Measurements from ENCODE around the gene DDX5. TPM values are rescaled to one million over a fixed set of nuclear protein-coding genes. Genes with fewer than 3 reads are reported as not detected.
"Not testable (repeated sequence)": the region's sequence is repeated elsewhere in the genome, so short reads cannot be mapped to it uniquely, and the experiment has no call there.

Gene DDX5
- total and polyA plus RNA-seq, 7 experiments from 2014 or later: 781 to 2,704 (median 1,624) TPM

DNA sequence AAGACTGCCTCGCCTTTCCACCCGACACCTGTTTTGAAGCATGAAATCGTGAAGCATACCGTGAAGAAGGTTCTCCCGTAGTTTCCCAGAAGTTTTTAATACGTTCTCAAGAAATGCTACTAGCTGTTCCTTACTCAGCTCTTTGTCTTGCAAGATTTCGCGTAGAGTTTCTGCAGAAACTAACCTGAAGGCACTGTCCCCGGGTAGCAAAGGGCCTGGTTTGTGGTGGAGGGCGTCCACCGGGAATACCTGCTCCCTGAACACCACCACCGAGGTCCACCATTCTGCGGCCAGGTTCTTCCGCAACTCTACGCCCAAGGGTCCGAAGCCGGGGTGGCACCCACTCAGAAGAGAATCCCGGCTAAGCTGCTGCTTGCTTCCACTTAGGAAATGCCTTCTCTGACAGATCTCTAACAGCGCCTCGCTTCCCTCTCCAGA, 9.7 kb downstream of the DDX5 start:
- Histone ChIP-seq H3K36me3 (ENCODE audit: control insufficient read depth in 2 of 3, insufficient read depth in 3 of 3, low read length in 3 of 3) (peaks cover 19 to 41% (median 27%) of the 10 kb centered on the region in 3 experiments), H3K4me3 (ENCODE audit: low read length) (peak overlapping the region; percentile 69), H3K27me3 (ENCODE audit: control insufficient read depth in 2 of 2, insufficient read depth in 2 of 2, low read length in 2 of 2) (no peaks in the 10 kb centered on the region), H3K4me1 (ENCODE audit: control insufficient read depth in 2 of 2, insufficient read depth in 2 of 2, low read length in 2 of 2) (peaks cover 23 to 29% of the 10 kb centered on the region in 2 donors), H3K9me3 (ENCODE audit: control insufficient read depth in 2 of 3, low read length in 3 of 3) (no peaks in the 10 kb centered on the region), H3K27ac (ENCODE audit: low read depth, low read length) (peak overlapping the region; percentile 83)
- no peaks in the 10 kb centered on the region for H3K27me3 Mint-ChIP-seq
- peak in 1 of 9 donors; percentile 15 for DNase-seq
- intact Hi-C loops (cut with micrococcal nuclease): loop anchor here (2.0 kb wide), 5 partner anchors 152 to 794 kb away; partner anchors contain the start of gene TEX2 (in 1 of the 2)
- ChIA-PET CTCF (interaction anchor here (1.0 to 6.5 kb wide), 4 partner anchors 10 to 177 kb away, joined by 3 to 47 read pairs (median 17); partner anchors contain the start of genes CEP95 and DDX5), POLR2A (interaction anchor here (0.9 to 5.7 kb wide), 14 partner anchors 9 to 795 kb away, joined by 3 to 224 read pairs (median 5); partner anchors contain the start of genes CEP95 and DDX5)
- H3K4me1 Mint-ChIP-seq: peaks cover 43 to 83% (median 72%) of the 10 kb centered on the region in 7 donors
- H3K9me3 Mint-ChIP-seq: peaks cover 0 to 37% (median 0%) of the 10 kb centered on the region in 11 donors
- no peak for ATAC-seq
- H3K4me3 Mint-ChIP-seq: peak overlapping the region; percentile 96 to 100 (median 99)
- H3K27ac Mint-ChIP-seq: peak overlapping the region; percentile 91 to 100 (median 97)
- H3K36me3 Mint-ChIP-seq: peaks cover 7 to 35% (median 26%) of the 10 kb centered on the region in 5 donors

DNA sequence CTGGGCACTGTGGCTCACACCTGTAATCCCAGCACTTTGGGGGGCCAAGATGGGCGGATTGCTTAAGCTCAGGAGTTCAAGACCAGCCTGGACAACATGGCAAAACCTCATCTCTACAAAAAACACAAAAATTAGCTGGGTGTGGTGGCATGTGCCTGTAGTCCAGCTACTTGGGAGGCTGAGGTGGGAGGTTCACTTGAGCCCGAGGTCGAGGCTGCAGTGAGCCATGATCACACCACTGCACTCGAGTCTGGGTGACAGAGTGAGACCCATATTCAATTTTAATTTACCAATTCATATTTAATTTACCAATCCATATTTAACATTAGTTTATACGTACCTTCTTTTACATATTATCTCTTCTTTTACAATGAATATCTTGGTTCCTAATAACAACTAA, 10.8 kb downstream of the DDX5 start:
- H3K9me3 ChIP-seq (ENCODE audit: control insufficient read depth in 2 of 3, low read length in 3 of 3); H3K27ac ChIP-seq (ENCODE audit: low read depth, low read length); intact Hi-C loops (cut with micrococcal nuclease); DNase-seq; H3K27me3 Mint-ChIP-seq; ATAC-seq; H3K27me3 ChIP-seq (ENCODE audit: control insufficient read depth in 2 of 2, insufficient read depth in 2 of 2, low read length in 2 of 2); H3K4me3 ChIP-seq (ENCODE audit: low read length): not testable (repeated sequence)
- Mint-ChIP-seq H3K9me3 (peaks cover 0 to 34% (median 0%) of the 10 kb centered on the region in 11 donors), H3K4me1 (peaks cover 40 to 76% (median 65%) of the 10 kb centered on the region in 7 donors), H3K4me3 (peak overlapping the region; percentile 76 to 100 (median 99)), H3K27ac (peak overlapping the region in 1 of 9 donors; percentile 49), H3K36me3 (peaks cover 9 to 34% (median 24%) of the 10 kb centered on the region in 5 donors)
- Histone ChIP-seq H3K4me1 (ENCODE audit: control insufficient read depth in 2 of 2, insufficient read depth in 2 of 2, low read length in 2 of 2) (peaks cover 23% of the 10 kb centered on the region in 2 donors), H3K36me3 (ENCODE audit: control insufficient read depth in 2 of 3, insufficient read depth in 3 of 3, low read length in 3 of 3) (peaks cover 14 to 33% (median 23%) of the 10 kb centered on the region in 3 experiments)
- ChIA-PET POLR2A (interaction anchor here (0.6 to 5.7 kb wide), 3 partner anchors 10 to 255 kb away, joined by 3 to 224 read pairs (median 32); partner anchors contain the start of genes CEP95 and DDX5), CTCF (interaction anchor here (0.7 to 6.5 kb wide), 3 partner anchors 11 to 75 kb away, joined by 3 to 47 read pairs (median 30); partner anchors contain the start of genes CEP95 and DDX5)

DNA sequence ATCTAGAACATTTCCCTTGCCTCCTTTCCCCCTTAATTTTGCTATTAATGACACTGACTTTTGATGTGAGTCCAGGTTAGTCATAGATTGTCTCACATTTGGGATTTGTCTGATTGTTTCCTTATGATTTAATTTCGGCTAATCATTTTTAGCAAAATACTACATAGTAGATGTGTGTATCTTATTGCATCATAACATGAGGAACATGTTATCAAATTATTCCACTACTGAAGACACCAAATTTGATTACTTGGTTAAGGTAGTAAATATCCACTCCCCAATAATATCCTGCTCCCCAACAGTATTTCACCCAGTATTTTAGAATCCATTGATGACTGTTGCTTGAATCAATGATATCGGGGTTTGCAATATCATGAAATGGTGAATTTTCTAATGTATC, 12.0 kb downstream of the DDX5 start:
- Mint-ChIP-seq H3K4me3 (peak overlapping the region in 9 of 10 donors; percentile 0 to 99 (median 76)), H3K4me1 (peaks cover 39 to 67% (median 55%) of the 10 kb centered on the region in 7 donors), H3K27ac (peak overlapping the region in 5 of 9 donors; percentile 3 to 72 (median 36)), H3K9me3 (peaks cover 0 to 26% (median 0%) of the 10 kb centered on the region in 11 donors), H3K36me3 (peaks cover 12 to 26% (median 20%) of the 10 kb centered on the region in 5 donors), H3K27me3 (no peaks in the 10 kb centered on the region)
- Histone ChIP-seq H3K4me1 (ENCODE audit: control insufficient read depth in 2 of 2, insufficient read depth in 2 of 2, low read length in 2 of 2) (peaks cover 18 to 23% of the 10 kb centered on the region in 2 donors), H3K36me3 (ENCODE audit: control insufficient read depth in 2 of 3, insufficient read depth in 3 of 3, low read length in 3 of 3) (peaks cover 12 to 32% (median 14%) of the 10 kb centered on the region in 3 experiments), H3K27me3 (ENCODE audit: control insufficient read depth in 2 of 2, insufficient read depth in 2 of 2, low read length in 2 of 2) (no peaks in the 10 kb centered on the region), H3K9me3 (ENCODE audit: control insufficient read depth in 2 of 3, low read length in 3 of 3) (no peaks in the 10 kb centered on the region), H3K27ac (ENCODE audit: low read depth, low read length) (no peak overlapping the region), H3K4me3 (ENCODE audit: low read length) (no peak overlapping the region)
- ChIA-PET POLR2A (interaction anchor here (0.6 to 5.7 kb wide), 2 partner anchors 11 to 289 kb away, joined by 3 to 224 read pairs; partner anchors contain the start of genes CEP95 and DDX5), CTCF (no interaction called here)
- ATAC-seq (no peak), DNase-seq (no peak)
- intact Hi-C loops (cut with micrococcal nuclease): loop anchor here (5.0 kb wide), 2 partner anchors 172 to 187 kb away; no protein-coding TSS in a partner anchor

DNA sequence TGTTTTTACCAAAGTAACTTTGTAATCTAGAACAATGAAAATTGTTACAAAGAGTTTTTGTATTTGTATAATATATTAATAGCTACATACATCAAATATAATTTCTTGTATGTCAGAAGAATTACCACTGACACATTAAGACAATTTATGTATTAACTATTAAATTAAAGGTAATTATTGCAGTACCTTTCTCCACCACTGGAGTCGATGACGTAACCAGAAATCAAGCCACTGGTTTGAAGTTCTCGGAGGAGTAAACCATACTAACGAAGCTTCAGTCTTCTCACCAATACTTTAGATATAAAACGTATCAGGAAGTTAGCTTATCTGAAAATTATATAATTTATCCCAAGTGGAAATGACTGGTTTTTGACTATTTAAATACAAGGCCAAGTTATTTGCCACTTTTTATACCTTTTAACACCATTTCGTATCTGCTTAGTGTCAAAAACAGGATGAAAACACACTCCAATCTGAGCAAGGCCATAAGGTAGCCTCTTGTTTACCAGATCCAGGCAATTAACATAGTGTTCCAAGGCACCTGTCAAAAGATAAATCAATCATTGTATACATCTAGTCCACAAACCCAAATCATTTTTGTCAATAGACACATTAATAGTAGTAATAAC, 13.5 kb downstream of the DDX5 start:
- Histone ChIP-seq H3K4me3 (ENCODE audit: low read length) (no peak overlapping the region), H3K27ac (ENCODE audit: low read depth, low read length) (no peak overlapping the region), H3K27me3 (ENCODE audit: control insufficient read depth in 2 of 2, insufficient read depth in 2 of 2, low read length in 2 of 2) (no peaks in the 10 kb centered on the region), H3K9me3 (ENCODE audit: control insufficient read depth in 2 of 3, low read length in 3 of 3) (no peaks in the 10 kb centered on the region), H3K4me1 (ENCODE audit: control insufficient read depth in 2 of 2, insufficient read depth in 2 of 2, low read length in 2 of 2) (peaks cover 16 to 20% of the 10 kb centered on the region in 2 donors), H3K36me3 (ENCODE audit: control insufficient read depth in 2 of 3, insufficient read depth in 3 of 3, low read length in 3 of 3) (peaks cover 7 to 25% (median 9%) of the 10 kb centered on the region in 3 experiments)
- Mint-ChIP-seq H3K36me3 (peaks cover 8 to 26% (median 24%) of the 10 kb centered on the region in 5 donors), H3K27ac (peak overlapping the region in 4 of 9 donors; percentile 45 to 69 (median 60)), H3K9me3 (peaks cover 0 to 17% (median 0%) of the 10 kb centered on the region in 11 donors), H3K4me1 (peaks cover 31 to 53% (median 41%) of the 10 kb centered on the region in 7 donors), H3K27me3 (no peaks in the 10 kb centered on the region), H3K4me3 (peak overlapping the region in 2 of 10 donors; percentile 34 to 35)
- CTCF ChIA-PET: interaction anchor here (0.7 to 5.7 kb wide), 6 partner anchors 10 to 203 kb away, joined by 3 to 131 read pairs (median 4); partner anchors contain the start of genes CEP95 and DDX5
- POLR2A ChIA-PET: interaction anchor here (0.6 to 4.8 kb wide), 7 partner anchors 9 to 104 kb away, joined by 3 to 75 read pairs (median 3); partner anchors contain the start of genes CEP95 and DDX5
- ATAC-seq: no peak
- intact Hi-C loops (cut with micrococcal nuclease): loop anchor here (2.0 to 5.0 kb wide), 3 partner anchors 14 to 185 kb away; partner anchors contain the start of genes CEP95 (in 1 of the 2) and DDX5 (in 1 of the 2)
- peak in 6 of 9 donors; percentile 31 to 53 (median 40) for DNase-seq

DNA sequence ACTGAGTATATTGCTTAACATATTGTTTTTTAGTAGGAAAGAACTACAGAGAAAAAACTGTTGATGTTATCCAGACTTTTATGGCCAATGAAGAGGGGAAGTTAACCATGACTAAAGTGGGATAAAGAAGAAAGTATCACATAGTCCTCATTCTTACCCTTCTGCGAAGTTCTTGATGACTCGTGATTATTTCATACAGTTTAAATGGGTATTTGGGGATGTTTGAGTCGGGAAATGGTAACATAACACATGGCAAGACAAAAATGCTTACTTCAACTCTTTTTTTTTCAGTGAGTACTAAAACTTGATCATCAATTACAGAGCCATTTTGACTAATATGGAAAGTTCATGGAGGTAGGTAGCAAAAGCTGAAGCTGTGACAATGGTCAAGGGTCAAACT, 14.1 kb downstream of the DDX5 start:
- intact Hi-C loops (cut with micrococcal nuclease): loop anchor here (1.0 to 5.0 kb wide), 6 partner anchors 15 to 185 kb away; partner anchors contain the start of genes CEP95 (in 1 of the 2) and DDX5 (in 1 of the 2)
- peaks cover 8 to 26% (median 24%) of the 10 kb centered on the region in 5 donors for H3K36me3 Mint-ChIP-seq
- no peak overlapping the region for H3K27ac ChIP-seq (ENCODE audit: low read depth, low read length)
- H3K27me3 ChIP-seq (ENCODE audit: control insufficient read depth in 2 of 2, insufficient read depth in 2 of 2, low read length in 2 of 2): no peaks in the 10 kb centered on the region
- DNase-seq (no peak), ATAC-seq (no peak)
- peaks cover 25 to 47% (median 35%) of the 10 kb centered on the region in 7 donors for H3K4me1 Mint-ChIP-seq
- H3K9me3 ChIP-seq (ENCODE audit: control insufficient read depth in 2 of 3, low read length in 3 of 3): no peaks in the 10 kb centered on the region
- no peak overlapping the region for H3K4me3 ChIP-seq (ENCODE audit: low read length)
- H3K9me3 Mint-ChIP-seq: peaks cover 0 to 11% (median 0%) of the 10 kb centered on the region in 11 donors
- POLR2A ChIA-PET: interaction anchor here (0.6 to 4.8 kb wide), 7 partner anchors 10 to 104 kb away, joined by 3 to 75 read pairs (median 3); partner anchors contain the start of genes CEP95 and DDX5
- peaks cover 12 to 15% of the 10 kb centered on the region in 2 donors for H3K4me1 ChIP-seq (ENCODE audit: control insufficient read depth in 2 of 2, insufficient read depth in 2 of 2, low read length in 2 of 2)
- H3K27ac Mint-ChIP-seq: no peak overlapping the region
- H3K36me3 ChIP-seq (ENCODE audit: control insufficient read depth in 2 of 3, insufficient read depth in 3 of 3, low read length in 3 of 3): peaks cover 7 to 25% (median 9%) of the 10 kb centered on the region in 3 experiments
- CTCF ChIA-PET: interaction anchor here (0.7 to 5.7 kb wide), 11 partner anchors 9 to 203 kb away, joined by 3 to 131 read pairs (median 4); partner anchors contain the start of genes CEP95 and DDX5
- H3K4me3 Mint-ChIP-seq: no peak overlapping the region
- H3K27me3 Mint-ChIP-seq: no peaks in the 10 kb centered on the region
